PFSK-1 (cell line): ENCODE data around the gene CCNJL.

Experiments
- FOXP2 ChIP-seq: optimal IDR thresholded peaks from 2 replicates; pipeline ENCODE3; 2011; ENCODE audit warnings: borderline replicate concordance, control low read depth, inconsistent platforms; ENCODE audit not compliant: insufficient read depth; ENCODE audit errors: extremely low read length, extremely low read depth
- POLR2AphosphoS5 ChIP-seq: IDR thresholded peaks from 2 replicates; pipeline ENCODE4 v1.6.1; 2012; ENCODE audit warnings: low read depth, mild to moderate bottlenecking, control low read depth, low read length, moderate library complexity
- REST ChIP-seq, 2 experiments: IDR thresholded peaks; 2 replicates each; pipeline versions ENCODE4 v1.6.1 to v1.8.0; 2011 to 2012; ENCODE audit warnings: low read depth in 2 of 2, low read length in 2 of 2, control low read depth in 1 of 2, inconsistent platforms in 1 of 2, mild to moderate bottlenecking in 1 of 2, moderate library complexity in 1 of 2; ENCODE audit not compliant: insufficient read depth in 1 of 2
- SIN3A ChIP-seq: IDR thresholded peaks from 2 replicates; pipeline ENCODE4 v1.6.1; 2012; ENCODE audit warnings: mild to moderate bottlenecking, low read length, moderate library complexity, borderline replicate concordance; ENCODE audit not compliant: insufficient read depth
- TAF1 ChIP-seq: IDR thresholded peaks from 2 replicates; pipeline ENCODE4 v1.6.1; 2012; ENCODE audit warnings: low read length, control low read depth, borderline replicate concordance; ENCODE audit not compliant: insufficient read depth

- TF ChIP-seq REST (IDR thresholded peaks at IDR 0.05; ENCODE audit: insufficient read depth in 1 of 2, low read depth in 2 of 2, low read length in 2 of 2) (no peak), SIN3A (no peak), POLR2AphosphoS5 (no peak), TAF1 (no peak), FOXP2 (no peak)
Observed at GRCh38 chr5:160327818-160328217, 15.5 kb upstream of the CCNJL start.
